ENCODE results near the gene ENDOV.

DNA sequence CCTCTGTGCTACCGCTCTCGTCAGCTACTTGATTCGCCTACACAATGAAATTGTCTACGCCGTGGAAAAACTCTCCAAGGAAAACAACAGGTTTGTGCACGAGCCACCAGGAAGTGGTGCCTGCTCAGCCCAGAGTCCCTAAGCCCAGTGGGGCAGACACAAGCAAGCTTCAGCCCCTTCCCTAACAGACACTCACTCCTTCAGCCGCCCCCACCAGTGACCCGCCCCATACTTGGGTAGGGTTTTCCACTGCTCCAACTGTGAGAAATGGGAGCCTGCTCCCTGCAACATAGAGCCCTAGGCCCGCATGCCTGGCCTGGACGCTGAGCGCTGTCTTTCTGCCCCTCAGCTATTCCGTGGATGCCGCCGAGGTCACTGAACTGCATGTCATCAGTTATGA lies 28.6 kb upstream of the ENDOV start:
- TF ChIP-seq, protein P1, sequence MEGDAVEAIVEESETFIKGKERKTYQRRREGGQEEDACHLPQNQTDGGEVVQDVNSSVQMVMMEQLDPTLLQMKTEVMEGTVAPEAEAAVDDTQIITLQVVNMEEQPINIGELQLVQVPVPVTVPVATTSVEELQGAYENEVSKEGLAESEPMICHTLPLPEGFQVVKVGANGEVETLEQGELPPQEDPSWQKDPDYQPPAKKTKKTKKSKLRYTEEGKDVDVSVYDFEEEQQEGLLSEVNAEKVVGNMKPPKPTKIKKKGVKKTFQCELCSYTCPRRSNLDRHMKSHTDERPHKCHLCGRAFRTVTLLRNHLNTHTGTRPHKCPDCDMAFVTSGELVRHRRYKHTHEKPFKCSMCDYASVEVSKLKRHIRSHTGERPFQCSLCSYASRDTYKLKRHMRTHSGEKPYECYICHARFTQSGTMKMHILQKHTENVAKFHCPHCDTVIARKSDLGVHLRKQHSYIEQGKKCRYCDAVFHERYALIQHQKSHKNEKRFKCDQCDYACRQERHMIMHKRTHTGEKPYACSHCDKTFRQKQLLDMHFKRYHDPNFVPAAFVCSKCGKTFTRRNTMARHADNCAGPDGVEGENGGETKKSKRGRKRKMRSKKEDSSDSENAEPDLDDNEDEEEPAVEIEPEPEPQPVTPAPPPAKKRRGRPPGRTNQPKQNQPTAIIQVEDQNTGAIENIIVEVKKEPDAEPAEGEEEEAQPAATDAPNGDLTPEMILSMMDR (IDR thresholded peaks at IDR 0.05; ENCODE audit: poor library complexity): no peak
- TF ChIP-seq EZH2 (IDR thresholded peaks at IDR 0.05; ENCODE audit: borderline replicate concordance): no peak
- TF ChIP-seq EZH2phosphoT487 (IDR thresholded peaks at IDR 0.05; ENCODE audit: low read depth, severe bottlenecking, unreplicated experiment): no peak

Data from hepatocyte (in vitro differentiated cells).